DOHH2 (cell line): Measurements from ENCODE around the gene FOXRED2.

Experiments used
- CTCF ChIP-seq: fragments of 200-600 bp; sonication (generic); IDR thresholded peaks from one replicate; pipeline ENCODE4 v1.5.1; 2014; ENCODE audit warnings: antibody characterized with exemption, mild to moderate bottlenecking, low read depth, low read length; ENCODE audit not compliant: poor library complexity, severe bottlenecking
- EZH2phosphoT487 ChIP-seq: fragments of 200-600 bp; sonication (generic); IDR thresholded peaks from 2 replicates; pipeline ENCODE4 v1.6.1; 2017; ENCODE audit warnings: borderline replicate concordance, mild to moderate bottlenecking, antibody characterized with exemption, low read length, moderate library complexity, mixed read lengths

GRCh38 chr22:36465232-36466021, 41.4 kb downstream of the FOXRED2 start:
- TF ChIP-seq CTCF = no peak
- TF ChIP-seq EZH2phosphoT487 = no peak
